Psoas muscle (tissue), 8 donors: ENCODE data around the gene CLASP1. TPM values are rescaled to one million over a fixed set of nuclear protein-coding genes. Genes with fewer than 3 reads are reported as not detected.

ENCODE experiments used
- ATAC-seq, 4 donors: fragments of 200-7000 bp; cut with Tn5 transposase; one replicate each; pipeline ENCODE4 v1.9.1; 2020; ENCODE audit warnings: moderate library complexity in 3 of 4, mild to moderate bottlenecking in 2 of 4
- DNase-seq, 2 donors: peaks; one replicate each; pipeline ENCODE4 v3.0.0-alpha.2; 2020
- H3K27ac ChIP-seq: fragments of 200-600 bp; one replicate; pipeline ENCODE4 v1.8.0; 2022
- H3K27me3 ChIP-seq, 3 donors: fragments of 200-600 bp in 1 of 3; one replicate each; pipeline versions ENCODE4 v1.6.1 to v1.8.0; 2013 to 2022; ENCODE audit warnings: low read length in 2 of 3, mild to moderate bottlenecking in 2 of 3, moderate library complexity in 1 of 3; ENCODE audit not compliant: insufficient read depth in 3 of 3
- H3K36me3 ChIP-seq, 2 donors: fragments of 200-600 bp in 1 of 2; one replicate each; pipeline versions ENCODE4 v1.6.1 to v1.8.0; 2013 to 2022; ENCODE audit warnings: low read depth in 1 of 2, mild to moderate bottlenecking in 1 of 2, moderate library complexity in 1 of 2; ENCODE audit not compliant: insufficient read depth in 1 of 2
- H3K4me1 ChIP-seq: fragments of 200-600 bp; one replicate; pipeline ENCODE4 v1.8.0; 2022
- H3K4me3 ChIP-seq: fragments of 200-600 bp; one replicate; pipeline ENCODE4 v1.8.0; 2022; ENCODE audit warnings: mild to moderate bottlenecking
- H3K9me3 ChIP-seq: fragments of 200-600 bp; one replicate; pipeline ENCODE4 v1.8.0; 2022
- CTCF ChIP-seq: fragments of 200-600 bp; IDR thresholded peaks from one replicate; pipeline ENCODE4 v1.8.0; 2022; ENCODE audit warnings: antibody characterized with exemption
- WGBS, 3 donors: extraction: QIAGEN DNeasy Blood & Tissue Kit; methylation state at CpG; one replicate each; pipeline versions ENCODE4 v1.1.6 to v1.1.7; 2013; 5-methylcytosine and 5-hydroxymethylcytosine counted together
- intact Hi-C, 2 donors: fragments of 100-400 bp; cut with DNase I; formaldehyde crosslinking; loops; one replicate each; pipeline versions ENCODE4 v1.11.0 to v1.14.2; 2022
- polyA plus RNA-seq, 3 donors: library from polyadenylated mRNA; stranded (reverse); fragments of 200-250 nt; gene quantifications; one replicate each; pipeline ENCODE4 v1.2.3, GENCODE V29; 2013
- total RNA-seq, 4 donors: library from RNA; stranded (reverse); fragmentation: NEBNext Ultra II Directional in 2 of 4; extraction: Animal tissue kit (Norgen Biotek cat#: 25700) in 2 of 4; gene quantifications; one replicate each; pipeline versions ENCODE4 v1.2.1 to v1.2.4, GENCODE V29; 2021 to 2023
- donor health status: healthy with polysubstance abuse.
- donor health status: DM: no; HTN: no; CAD: no; lungs with moderate emphysema.
- donor health status: Bipolar disorder and iron deficiency.
- donor health status: healthy.
- donor health status: DM: yes; HTN: yes; CAD: no.
- donor health status: DM: no; HTN: no; CAD: no.
- donor health status: DM: no; HTN: no; CAD: no.
- donor health status: DM: yes; HTN: yes; CAD: no.

CLASP1 gene
- total and polyA plus RNA-seq, 7 donors, result 11.6 to 60.7 (median 38.8) TPM

GRCh38 chr2:121688820-121689219 is 39.6 kb upstream of the CLASP1 start:
- WGBS, 3 donors, result 88 to 95% (median 91%) methylated on average over 2 of the region's 2 CpGs
- no peak overlapping the region for H3K4me3 ChIP-seq
- no peaks in the 10 kb centered on the region for H3K36me3 ChIP-seq
- peaks cover 2% of the 10 kb centered on the region for H3K9me3 ChIP-seq
- H3K27me3 ChIP-seq, result no peaks in the 10 kb centered on the region
- DNase-seq (no peak), ATAC-seq (no peak)
- no peak for TF ChIP-seq CTCF
- H3K27ac ChIP-seq, result no peak overlapping the region
- intact Hi-C loops, result no loop called here
- peaks cover 4% of the 10 kb centered on the region for H3K4me1 ChIP-seq

DNA sequence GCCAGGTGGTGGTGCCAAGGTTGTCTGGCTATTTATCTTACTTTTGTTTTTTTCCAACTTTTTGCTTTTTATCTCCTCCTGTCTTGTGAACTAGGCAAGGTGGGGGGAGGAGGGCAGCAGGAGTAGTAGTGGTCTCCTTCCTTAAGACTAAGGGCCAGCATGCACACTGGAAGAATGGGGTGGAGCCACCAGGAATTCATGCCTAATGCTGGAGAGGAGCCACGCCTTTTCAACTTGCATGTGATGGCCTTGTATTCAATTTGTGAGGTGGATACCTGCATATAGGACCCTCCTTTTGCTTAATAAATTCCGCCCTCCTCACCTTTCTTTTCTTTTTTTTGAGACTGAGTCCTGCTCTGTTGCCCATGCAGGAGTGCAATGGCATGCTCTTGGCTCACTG is 37.6 kb upstream of the CLASP1 start:
- peaks cover 4% of the 10 kb centered on the region for H3K4me1 ChIP-seq
- 97 to 100% (median 99%) methylated on average over 2 of the region's 2 CpGs for WGBS, 3 donors
- intact Hi-C loops, result no loop called here
- no peaks in the 10 kb centered on the region for H3K27me3 ChIP-seq
- H3K36me3 ChIP-seq, result no peaks in the 10 kb centered on the region
- TF ChIP-seq CTCF, result no peak
- ATAC-seq (no peak), DNase-seq (no peak)
- no peak overlapping the region for H3K4me3 ChIP-seq
- peaks cover 21% of the 10 kb centered on the region for H3K9me3 ChIP-seq
- H3K27ac ChIP-seq, result no peak overlapping the region

GRCh38 chr2:121686218-121686617 is 37.0 kb upstream of the CLASP1 start:
- peaks cover 28% of the 10 kb centered on the region for H3K9me3 ChIP-seq
- H3K4me1 ChIP-seq, result peaks cover 4% of the 10 kb centered on the region
- ATAC-seq (peak in 2 of 4 donors; percentile 62 to 78), DNase-seq (peak in 1 of 2 donors; percentile 63)
- H3K4me3 ChIP-seq, result no peak overlapping the region
- intact Hi-C loops, result no loop called here
- H3K36me3 ChIP-seq, result no peaks in the 10 kb centered on the region
- H3K27ac ChIP-seq, result peak overlapping the region; percentile 10
- H3K27me3 ChIP-seq, result no peaks in the 10 kb centered on the region
- 55 to 82% (median 66%) methylated on average over 19 of the region's 19 CpGs for WGBS, 3 donors
- no peak for TF ChIP-seq CTCF

DNA sequence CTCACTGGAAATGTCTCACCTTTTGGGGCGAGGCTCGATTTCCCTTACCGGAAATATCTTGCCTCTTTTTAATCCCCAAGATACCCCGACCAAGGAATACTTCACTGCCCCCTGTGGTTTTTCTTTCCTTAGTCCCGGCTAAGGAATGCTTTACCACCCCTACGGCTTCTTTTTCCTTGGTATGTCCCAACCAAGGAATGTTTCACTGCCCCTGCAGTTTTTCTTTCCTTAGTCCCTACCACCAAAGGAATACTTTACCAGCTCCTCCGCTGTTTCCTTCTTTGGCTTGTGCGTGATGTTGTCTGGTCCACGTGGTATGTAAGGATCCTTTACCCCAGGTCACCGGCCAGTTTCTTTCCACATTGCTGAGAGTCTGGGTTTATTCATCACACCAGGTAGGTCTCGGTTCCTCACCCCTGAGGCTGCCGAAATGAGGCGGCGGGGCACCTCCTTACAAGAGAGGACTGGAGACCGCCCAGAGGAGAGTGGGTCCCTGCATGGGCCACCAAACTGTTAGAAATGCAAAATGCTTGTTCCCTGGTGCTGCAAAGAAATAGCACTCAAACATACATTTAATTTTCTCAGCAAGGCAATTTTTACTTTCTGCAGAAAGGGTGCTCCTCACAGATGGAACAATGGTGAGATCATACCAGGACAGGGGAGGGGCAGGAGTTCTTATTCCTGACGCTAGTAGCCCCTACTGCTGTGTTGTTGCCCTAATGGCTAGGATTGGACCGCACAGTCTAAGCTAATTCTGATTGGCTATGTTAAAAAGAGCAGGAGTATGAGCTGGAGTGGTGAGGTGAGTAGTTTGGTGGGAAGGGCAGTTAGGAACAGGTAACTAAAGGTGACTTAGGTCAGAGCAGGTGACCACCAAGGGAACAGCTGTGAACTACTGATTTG is 33.4 kb upstream of the CLASP1 start:
- DNase-seq (no peak), ATAC-seq (no peak)
- H3K4me1 ChIP-seq, result no peaks in the 10 kb centered on the region
- H3K9me3 ChIP-seq, result peaks cover 33% of the 10 kb centered on the region
- WGBS, 3 donors, result 90 to 96% (median 95%) methylated on average over 17 of the region's 17 CpGs
- intact Hi-C loops, result no loop called here
- no peaks in the 10 kb centered on the region for H3K27me3 ChIP-seq
- no peaks in the 10 kb centered on the region for H3K36me3 ChIP-seq
- no peak overlapping the region for H3K27ac ChIP-seq
- TF ChIP-seq CTCF, result no peak
- no peak overlapping the region for H3K4me3 ChIP-seq
